ENCODE data around the gene SIRT4.

GRCh38 chr12:120339256-120339655, 37.1 kb downstream of the SIRT4 start:
- TF ChIP-seq CTCF (conservative IDR thresholded peaks at IDR 0.05): no peak
- no peak for TF ChIP-seq EZH2 (IDR thresholded peaks at IDR 0.05; ENCODE audit: low read depth)

Data from PC-9 (cell line).